Mucosa of descending colon (tissue), 3 donors: Measurements from ENCODE around the gene PPP1R2C. TPM values are rescaled to one million over a fixed set of nuclear protein-coding genes. Genes with fewer than 3 reads are reported as not detected.

Experiments
- ATAC-seq: fragments of 200-7000 bp; cut with Tn5 transposase; one replicate; pipeline ENCODE4 v1.9.1; 2020; ENCODE audit warnings: mild to moderate bottlenecking, moderate library complexity
- DNase-seq, 3 donors: peaks; one replicate each; pipeline ENCODE4 v3.0.0-alpha.2; 2020
- H3K36me3 ChIP-seq: fragments of 200-600 bp; one replicate; pipeline ENCODE4 v1.8.0; 2021; ENCODE audit warnings: low read depth, mild to moderate bottlenecking
- H3K4me1 ChIP-seq: fragments of 200-600 bp; one replicate; pipeline ENCODE4 v1.8.0; 2021; ENCODE audit warnings: low read depth, mild to moderate bottlenecking
- H3K4me3 ChIP-seq: fragments of 200-600 bp; one replicate; pipeline ENCODE4 v1.8.0; 2021; ENCODE audit warnings: mild to moderate bottlenecking
- H3K9me3 ChIP-seq: fragments of 200-600 bp; one replicate; pipeline ENCODE4 v1.8.0; 2021; ENCODE audit warnings: mild to moderate bottlenecking
- intact Hi-C, 2 donors: fragments of 100-400 bp; cut with DNase I in 1 of 2; cut with micrococcal nuclease in 1 of 2; formaldehyde crosslinking; loops; one replicate each; pipeline versions ENCODE4 v1.11.0 to v1.11.1; 2022; cut with DNase I, micrococcal nuclease
- long read RNA-seq, 2 donors: library from polyadenylated mRNA; unstranded; transcript quantifications; one replicate each; pipeline ENCODE4 v2.0.0, GENCODE V29; 2019 to 2021
- total RNA-seq, 3 donors: library from RNA; stranded (reverse); fragmentation: NEBNext Ultra II Directional in 2 of 3; extraction: Animal tissue kit (Norgen Biotek cat#: 25700) in 2 of 3; gene quantifications; one replicate each; pipeline versions ENCODE4 v1.2.1 to v1.2.4, GENCODE V29; 2021 to 2023
- TF ChIP-seq, protein P1 (sequence below): fragments of 200-600 bp; IDR thresholded peaks from one replicate; pipeline ENCODE4 v1.8.0; 2022; ENCODE audit warnings: antibody characterized with exemption, mild to moderate bottlenecking
- donor health status: DM: no; HTN: no; CAD: no; lungs with moderate emphysema.
- donor health status: DM: no; HTN: no; CAD: no.
- donor health status: DM: no; HTN: yes; CAD: no.

The PPP1R2C gene
- not detected for total RNA-seq
- long read RNA-seq, donor 1, result 0 reads
- long read RNA-seq, donor 2, result 0 reads

DNA sequence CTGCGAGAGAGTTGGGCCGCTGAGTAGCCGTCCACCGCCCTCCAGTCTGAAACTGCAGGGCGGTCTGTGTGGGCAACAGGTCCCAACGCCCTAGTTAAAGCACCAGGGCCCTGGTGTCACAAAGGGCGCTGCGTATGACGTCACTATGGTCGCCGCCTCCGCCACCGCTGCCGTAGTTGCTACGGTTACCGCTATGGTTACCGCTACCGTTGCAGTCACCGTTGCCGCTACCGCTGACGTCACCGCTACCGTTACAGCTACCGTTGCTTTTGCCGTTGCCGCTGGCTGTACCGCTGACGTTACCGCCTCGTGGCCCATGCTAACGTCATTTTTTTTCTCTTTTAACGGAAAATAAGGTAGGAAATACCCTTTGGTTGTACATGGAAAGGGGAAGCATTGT, at the start of gene PPP1R2C:
Gene PPP1R2C, minus strand, starts transcription at position 68 of the 400 bp plus-strand sequence. CDS start 84 bp downstream, outside the sequence.
- no peaks in the 10 kb centered on the region for H3K36me3 ChIP-seq
- no peaks in the 10 kb centered on the region for H3K9me3 ChIP-seq
- H3K4me1 ChIP-seq, result no peaks in the 10 kb centered on the region
- TF ChIP-seq, protein P1, sequence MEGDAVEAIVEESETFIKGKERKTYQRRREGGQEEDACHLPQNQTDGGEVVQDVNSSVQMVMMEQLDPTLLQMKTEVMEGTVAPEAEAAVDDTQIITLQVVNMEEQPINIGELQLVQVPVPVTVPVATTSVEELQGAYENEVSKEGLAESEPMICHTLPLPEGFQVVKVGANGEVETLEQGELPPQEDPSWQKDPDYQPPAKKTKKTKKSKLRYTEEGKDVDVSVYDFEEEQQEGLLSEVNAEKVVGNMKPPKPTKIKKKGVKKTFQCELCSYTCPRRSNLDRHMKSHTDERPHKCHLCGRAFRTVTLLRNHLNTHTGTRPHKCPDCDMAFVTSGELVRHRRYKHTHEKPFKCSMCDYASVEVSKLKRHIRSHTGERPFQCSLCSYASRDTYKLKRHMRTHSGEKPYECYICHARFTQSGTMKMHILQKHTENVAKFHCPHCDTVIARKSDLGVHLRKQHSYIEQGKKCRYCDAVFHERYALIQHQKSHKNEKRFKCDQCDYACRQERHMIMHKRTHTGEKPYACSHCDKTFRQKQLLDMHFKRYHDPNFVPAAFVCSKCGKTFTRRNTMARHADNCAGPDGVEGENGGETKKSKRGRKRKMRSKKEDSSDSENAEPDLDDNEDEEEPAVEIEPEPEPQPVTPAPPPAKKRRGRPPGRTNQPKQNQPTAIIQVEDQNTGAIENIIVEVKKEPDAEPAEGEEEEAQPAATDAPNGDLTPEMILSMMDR, result no peak
- no peak within 1 kb of the TSS for H3K4me3 ChIP-seq
- ATAC-seq, result no peak
- intact Hi-C loops, result no loop called here
- DNase-seq, result peak in 1 of 3 donors; percentile 46

- Histone ChIP-seq H3K4me3 (no peak overlapping the region), H3K36me3 (no peaks in the 10 kb centered on the region), H3K4me1 (no peaks in the 10 kb centered on the region), H3K9me3 (no peaks in the 10 kb centered on the region)
- DNase-seq (no peak), ATAC-seq (peak; percentile 40)
- TF ChIP-seq, protein P1, result no peak
- intact Hi-C loops, result no loop called here
These were observed 47.2 kb upstream of the PPP1R2C start for GRCh38 chrX:42825201-42825600.

DNA sequence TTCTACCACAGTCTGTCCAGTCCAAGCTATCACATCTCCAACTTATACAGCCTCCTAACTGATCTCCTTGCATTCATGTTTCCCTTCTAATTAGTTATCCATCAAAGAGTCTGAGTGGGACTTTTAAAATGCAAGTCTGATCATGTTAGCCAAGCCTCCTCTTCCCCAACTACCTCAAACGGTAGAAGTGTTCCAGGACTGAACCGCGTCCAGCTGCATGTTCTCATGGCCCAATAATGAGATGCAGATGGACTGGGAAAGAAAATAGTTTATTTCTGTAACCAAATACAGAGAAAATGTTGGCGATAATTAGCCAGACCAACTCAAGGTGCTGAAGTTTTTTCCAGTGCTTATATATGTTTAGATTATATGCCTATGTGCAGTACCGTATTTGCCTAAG, 46.6 kb upstream of the PPP1R2C start:
- TF ChIP-seq, protein P1, result no peak
- H3K4me3 ChIP-seq, result no peak overlapping the region
- no peaks in the 10 kb centered on the region for H3K4me1 ChIP-seq
- no peak for DNase-seq
- H3K36me3 ChIP-seq, result no peaks in the 10 kb centered on the region
- no peaks in the 10 kb centered on the region for H3K9me3 ChIP-seq
- ATAC-seq, result no peak
- intact Hi-C loops, result no loop called here

GRCh38 chrX:42823443-42823842, 45.5 kb upstream of the PPP1R2C start:
- intact Hi-C loops, result no loop called here
- H3K36me3 ChIP-seq, result no peaks in the 10 kb centered on the region
- TF ChIP-seq, protein P1, result no peak
- ATAC-seq (no peak), DNase-seq (no peak)
- no peak overlapping the region for H3K4me3 ChIP-seq
- peaks cover 2% of the 10 kb centered on the region for H3K9me3 ChIP-seq
- no peaks in the 10 kb centered on the region for H3K4me1 ChIP-seq

DNA sequence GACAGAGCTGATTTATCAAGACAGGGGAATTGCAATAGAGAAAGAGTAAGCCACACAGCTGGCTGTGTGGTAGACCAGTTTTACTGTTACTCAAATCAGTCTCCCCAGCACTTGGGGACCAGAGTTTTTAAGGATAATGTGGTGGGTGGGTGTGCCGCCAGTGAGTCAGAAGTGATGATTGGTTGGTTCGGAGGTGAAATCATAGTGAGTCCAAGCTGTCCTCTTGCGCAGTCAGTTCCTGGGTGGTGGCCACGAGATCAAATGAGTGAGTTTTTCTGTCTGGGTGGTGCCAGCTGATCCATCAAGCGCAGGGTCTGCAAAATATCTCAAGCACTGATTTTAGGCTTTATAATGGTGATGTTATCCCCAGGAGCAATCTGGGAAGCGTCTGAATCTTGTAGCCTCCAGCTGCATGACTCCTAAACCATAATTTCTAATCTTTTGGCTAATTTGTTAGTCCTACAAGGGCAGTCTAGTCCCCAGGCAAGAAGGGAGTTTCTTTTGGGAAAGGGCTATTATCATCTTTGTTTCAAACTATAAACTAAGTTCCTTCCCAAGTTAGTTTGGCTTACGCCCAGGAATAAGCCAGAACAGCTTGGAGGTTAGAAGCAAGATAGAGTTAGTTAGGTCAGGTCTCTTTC, 44.0 kb upstream of the PPP1R2C start:
- Histone ChIP-seq H3K4me1 (no peaks in the 10 kb centered on the region), H3K9me3 (peaks cover 4% of the 10 kb centered on the region), H3K4me3 (no peak overlapping the region), H3K36me3 (no peaks in the 10 kb centered on the region)
- ATAC-seq (no peak), DNase-seq (no peak)
- TF ChIP-seq, protein P1, result no peak
- intact Hi-C loops, result no loop called here
